GM21528 (cell line): ENCODE measurements around the gene ACKR1.

ENCODE experiments used
- ATAC-seq: cut with Tn5 transposase; IDR thresholded peaks from one replicate; pipeline ENCODE4 v1.9.1; 2021; ENCODE audit warnings: mild to moderate bottlenecking, moderate library complexity; ENCODE audit not compliant: unreplicated experiment, low FRiP score

The ACKR1 gene, protein sequence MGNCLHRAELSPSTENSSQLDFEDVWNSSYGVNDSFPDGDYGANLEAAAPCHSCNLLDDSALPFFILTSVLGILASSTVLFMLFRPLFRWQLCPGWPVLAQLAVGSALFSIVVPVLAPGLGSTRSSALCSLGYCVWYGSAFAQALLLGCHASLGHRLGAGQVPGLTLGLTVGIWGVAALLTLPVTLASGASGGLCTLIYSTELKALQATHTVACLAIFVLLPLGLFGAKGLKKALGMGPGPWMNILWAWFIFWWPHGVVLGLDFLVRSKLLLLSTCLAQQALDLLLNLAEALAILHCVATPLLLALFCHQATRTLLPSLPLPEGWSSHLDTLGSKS

DNA sequence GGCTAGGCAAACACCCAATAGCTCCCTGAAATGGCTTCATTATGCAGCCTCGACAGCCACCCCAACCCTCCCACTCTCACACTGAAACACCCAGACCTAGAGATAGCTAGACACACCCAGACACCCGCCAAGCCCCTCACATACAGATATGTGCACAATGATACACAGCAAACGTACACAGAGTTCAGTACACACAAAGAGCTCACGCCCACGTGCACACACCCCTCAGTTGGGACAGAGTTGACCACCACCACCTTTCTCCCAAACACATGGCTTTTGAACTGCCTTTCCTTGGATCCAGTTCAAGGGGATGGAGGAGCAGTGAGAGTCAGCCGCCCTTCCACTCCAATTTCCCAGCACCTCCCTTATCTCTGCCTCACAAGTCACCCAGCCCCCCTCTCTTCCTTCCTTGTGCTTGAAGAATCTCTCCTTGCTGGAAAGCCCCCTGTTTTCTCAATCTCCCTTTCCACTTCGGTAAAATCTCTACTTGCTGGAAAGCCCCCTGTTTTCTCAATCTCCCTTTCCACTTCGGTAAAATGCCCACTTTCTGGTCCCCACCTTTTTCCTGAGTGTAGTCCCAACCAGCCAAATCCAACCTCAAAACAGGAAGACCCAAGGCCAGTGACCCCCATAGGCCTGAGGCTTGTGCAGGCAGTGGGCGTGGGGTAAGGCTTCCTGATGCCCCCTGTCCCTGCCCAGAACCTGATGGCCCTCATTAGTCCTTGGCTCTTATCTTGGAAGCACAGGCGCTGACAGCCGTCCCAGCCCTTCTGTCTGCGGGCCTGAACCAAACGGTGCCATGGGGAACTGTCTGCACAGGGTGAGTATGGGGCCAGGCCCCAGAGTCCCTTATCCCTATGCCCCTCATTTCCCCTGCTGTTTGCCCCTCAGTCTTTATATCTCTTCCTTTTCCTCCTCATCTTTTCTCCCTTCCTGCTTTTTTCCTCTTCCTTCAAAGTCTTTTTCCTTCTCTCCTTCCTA lies at the start of gene ACKR1:
TSS of gene ACKR1 (plus strand) at position 715 of the 981 bp plus-strand sequence. CDS start at position 800, 85 bp downstream.
- ATAC-seq = no peak

DNA sequence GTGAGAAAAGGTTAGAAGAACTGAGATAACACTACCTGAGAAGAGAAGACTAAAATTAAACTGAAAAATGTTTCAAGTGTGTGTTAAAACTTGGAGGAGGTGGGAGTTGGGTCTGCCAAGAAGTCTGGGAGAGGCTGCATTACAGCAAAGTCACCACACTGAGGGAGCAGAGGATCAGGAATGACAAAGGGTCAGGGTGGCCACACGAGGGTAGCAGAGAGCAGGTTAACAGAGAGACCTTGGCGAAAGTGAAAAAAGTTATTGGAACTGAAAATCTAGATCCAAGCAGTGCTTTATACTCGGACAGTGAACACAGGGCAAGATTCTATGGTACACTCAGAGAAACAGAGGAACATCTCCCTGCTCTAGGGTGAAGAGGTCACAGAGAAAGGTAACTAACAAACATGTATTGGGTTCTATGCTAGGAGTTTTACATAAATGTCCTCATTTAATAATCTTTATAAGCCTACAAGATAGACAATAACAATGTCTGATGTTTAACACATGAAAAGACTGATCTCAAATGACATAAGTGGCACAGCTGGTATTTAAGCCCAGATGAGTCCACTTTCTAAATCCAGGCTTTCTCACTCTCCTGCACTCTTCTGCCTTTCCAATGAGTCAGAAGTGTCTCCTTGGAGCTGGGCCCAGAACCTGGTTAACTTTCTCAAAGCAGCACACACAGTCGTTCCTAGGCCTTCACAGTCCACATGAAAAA lies 43.5 kb upstream of the ACKR1 start:
- ATAC-seq = peak; percentile 94

DNA sequence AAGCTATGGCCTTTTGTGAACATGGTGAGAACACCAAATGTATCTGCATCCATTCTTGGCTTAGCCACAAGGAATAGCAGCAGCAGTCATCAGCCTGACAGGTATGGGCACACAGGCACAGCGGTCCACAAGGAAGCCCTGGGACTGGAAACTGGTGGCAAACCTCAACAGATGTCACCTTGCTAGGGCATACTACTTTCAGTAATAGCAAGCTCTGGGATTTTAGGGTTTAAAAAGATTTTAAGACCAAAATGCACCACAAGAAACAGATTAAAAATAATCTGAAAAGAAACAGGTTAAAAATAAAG lies 43.0 kb upstream of the ACKR1 start:
- ATAC-seq = no peak

DNA sequence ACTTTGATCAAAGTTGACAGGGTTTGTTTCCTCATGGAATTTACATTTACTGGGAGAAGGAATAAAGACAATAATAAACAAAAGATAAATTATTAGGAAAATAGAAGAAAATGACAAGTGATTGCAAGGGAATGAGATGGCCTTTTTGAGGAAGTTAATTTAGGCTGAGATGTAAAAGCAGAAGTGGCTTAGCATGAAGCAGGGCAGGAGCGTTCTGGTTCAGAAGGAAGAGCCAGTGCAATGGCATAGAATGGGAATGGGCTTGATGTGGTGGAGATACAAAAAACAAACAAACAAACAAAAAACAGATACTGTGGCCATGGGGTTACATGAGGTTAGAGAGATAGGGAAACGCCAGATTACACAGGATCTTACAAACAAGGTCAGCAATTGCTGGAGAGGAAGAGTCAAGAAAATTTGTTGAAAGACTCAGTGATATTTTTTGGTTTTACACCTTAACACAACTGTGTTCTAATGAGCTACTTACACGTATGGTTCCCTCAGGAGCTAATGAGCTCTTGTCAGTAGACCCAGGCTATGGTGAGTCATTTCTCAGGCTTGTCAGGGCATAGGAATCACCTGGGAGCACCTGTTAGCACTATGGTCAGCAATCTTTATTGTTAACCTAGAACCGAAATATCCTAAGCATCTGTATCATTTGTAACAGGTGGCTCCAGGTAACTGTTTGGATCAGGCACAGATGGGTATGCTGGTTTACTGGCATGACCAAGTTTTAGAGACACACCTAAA lies 42.0 kb upstream of the ACKR1 start:
- ATAC-seq = no peak

DNA sequence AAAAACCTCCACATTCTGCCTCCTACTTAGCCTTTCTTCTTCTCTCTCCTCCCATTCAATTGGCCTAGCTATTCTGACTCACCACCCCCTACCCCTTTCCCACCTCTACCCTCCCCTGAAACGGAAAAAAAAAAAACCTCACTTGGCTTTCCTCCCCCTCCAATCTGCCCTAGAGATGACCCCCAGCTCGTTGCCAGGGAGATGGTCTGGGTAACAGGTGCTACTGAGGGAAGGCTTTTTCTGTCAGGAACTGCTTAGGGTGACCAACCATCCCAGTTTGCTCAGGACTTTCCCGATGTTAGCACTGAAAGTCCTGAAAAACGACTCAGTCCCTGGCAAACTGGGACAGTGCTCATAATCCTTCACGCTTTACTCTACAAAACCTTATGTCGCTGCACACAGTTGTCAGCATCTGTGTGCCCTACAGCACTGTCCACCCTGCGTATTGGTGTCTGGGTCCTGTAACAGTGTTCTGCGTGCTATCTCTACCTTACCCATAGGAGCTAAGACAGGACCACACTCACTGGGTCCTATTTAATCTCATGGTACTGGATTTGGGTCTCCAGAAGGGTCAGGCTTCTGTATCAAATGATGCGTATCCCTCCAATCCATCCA lies 41.0 kb upstream of the ACKR1 start:
- ATAC-seq = no peak

DNA sequence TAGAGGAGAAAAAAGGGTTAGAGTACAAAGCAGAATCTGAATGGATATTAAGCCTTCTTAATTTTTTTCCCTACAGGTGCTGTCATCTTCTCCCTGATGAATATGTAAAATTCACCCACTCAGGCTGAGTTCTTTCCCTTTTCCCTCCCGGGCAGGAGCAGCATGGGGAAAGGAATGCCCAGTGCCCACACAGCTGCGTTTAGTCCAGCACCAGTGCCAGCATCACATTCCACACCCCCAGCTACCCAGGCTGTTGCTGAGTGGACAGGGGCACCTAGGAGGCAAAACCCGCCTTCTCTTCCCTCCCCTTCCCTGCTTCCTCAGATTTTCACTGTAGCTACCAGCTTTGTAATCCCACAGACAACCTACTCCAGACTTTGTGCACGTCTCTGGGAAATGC lies 36.6 kb upstream of the ACKR1 start:
- no peak for ATAC-seq

DNA sequence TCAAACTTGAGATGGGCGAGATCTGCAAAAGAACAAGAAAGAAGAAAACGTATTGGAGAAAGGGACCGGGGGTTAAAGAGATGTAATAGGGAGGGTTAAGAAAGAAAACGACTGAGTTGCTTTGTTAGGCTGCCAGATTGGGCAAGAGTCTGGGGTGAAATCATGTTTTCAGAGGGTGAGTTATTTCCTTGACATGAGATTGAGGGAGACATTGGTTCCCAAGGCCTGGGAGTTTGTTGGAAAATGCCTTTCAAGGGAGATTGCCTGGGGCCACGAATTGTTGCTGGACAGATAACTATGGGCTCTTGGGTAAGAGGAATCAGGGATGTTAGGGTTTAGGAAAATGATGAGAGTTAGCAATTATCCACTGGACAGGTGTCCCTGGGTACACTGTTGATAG lies 34.0 kb upstream of the ACKR1 start:
- ATAC-seq = no peak

DNA sequence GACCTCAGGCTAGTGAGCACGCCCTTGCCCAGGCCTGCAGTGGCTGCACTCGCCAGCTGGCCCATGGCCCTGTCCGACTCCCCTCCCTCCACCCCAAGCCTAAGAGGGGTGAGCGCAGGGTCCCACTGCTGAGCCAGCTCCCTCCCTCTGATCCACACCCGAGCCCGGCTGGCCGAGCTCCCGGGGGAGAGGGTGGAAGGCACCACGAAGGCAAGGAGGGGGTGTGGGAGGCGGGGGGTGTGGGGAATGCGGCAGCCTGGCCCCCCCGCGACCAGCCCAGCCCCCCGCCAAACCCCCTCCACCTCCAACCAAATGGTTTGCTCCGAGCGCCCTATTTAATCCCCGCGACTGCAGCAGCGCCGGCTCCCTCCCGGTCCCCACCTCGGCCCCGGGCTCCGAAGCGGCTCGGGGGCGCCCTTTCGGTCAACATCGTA lies 33.4 kb upstream of the ACKR1 start, which contains the start of gene CADM3:
TSS of gene CADM3 (plus strand) at position 362 of the 434 bp plus-strand sequence. CDS start 151 bp downstream, outside the sequence.
- no peak for ATAC-seq

DNA sequence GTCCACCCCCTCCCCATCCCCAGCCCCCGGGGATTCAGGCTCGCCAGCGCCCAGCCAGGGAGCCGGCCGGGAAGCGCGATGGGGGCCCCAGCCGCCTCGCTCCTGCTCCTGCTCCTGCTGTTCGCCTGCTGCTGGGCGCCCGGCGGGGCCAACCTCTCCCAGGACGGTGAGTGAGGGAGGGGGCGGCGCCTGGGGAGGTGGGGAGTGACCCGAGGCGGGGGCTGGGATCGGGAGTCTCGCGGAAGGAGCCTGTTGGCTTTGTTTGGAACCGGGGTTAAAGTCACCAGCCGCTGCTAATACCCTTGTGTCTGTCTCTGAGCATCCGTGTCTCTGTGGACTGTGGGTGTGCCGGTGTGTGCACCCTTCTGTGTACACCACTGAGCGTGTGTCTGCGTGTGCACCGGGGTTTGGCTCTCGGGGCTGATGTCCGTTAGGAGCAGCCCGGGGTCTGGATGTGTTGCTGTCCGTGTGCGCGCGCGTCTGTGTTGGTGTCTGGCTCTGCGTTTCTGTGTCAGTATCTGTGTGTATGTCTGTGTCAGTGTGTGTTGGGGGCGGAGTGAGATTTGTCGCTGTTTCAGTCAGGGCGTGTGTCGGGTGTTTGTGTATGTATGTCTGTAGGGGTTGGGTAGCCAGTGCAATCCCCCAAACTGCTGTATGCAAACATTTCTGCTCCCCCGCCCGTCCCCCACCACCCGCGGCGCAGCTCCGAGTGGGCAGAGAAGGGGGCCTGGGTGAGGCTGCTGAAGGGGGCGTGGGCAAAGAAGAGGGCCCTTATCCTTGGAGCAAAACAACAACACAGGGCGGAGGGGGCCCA lies 32.8 kb upstream of the ACKR1 start:
- ATAC-seq = no peak

DNA sequence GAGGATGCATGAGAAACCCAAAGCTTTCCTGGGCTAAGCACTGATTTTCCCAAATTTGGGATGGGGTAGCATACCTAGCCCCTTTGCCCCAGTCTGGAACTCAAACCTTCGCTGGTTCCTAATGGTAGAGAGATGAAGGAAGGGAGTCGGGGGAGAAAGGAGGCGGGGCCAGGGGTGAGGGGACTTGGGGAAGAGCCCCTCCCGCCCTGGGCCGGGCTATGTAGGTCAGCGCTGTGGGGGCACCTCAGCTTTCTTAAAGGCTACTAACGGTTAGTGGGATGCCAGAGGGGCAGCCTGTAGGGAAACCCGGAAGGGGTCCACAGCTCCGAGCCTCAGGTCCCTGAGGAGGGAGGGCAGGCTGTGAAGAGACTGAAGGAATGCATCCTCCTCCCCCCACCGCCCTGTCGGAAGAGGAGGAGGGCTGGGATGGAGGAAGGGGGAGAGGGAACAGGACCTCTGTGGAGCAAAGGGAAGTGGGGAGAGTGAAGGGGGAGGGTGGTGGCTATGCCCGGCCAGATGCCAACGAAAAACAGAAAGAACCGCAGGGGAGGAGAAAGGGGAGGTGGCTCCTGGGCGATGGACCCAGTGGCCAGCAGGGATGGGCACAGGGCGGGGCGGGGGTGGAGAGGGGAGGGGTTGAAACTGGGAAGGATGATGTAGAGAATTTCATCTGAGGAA lies 31.9 kb upstream of the ACKR1 start:
- ATAC-seq = no peak

DNA sequence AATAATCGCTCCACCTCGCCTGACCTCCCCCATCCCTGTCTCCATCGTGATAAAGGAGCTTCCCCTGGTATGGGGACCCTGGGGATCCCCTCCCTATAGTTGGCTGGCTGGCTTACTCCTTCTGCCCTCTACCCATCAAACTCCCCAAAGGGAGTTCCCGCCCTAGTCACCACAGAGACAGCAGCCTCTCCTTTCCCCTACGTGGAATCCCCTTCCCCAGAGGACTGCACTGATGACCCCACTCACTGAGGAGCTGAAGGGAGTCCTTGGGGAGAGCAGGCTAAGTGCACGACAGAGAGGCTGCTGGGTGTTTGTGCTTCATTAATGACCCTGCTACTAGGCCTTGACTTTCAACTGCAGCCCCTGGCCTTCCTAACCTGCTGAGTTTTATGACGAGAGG lies 31.4 kb upstream of the ACKR1 start:
- ATAC-seq = no peak

DNA sequence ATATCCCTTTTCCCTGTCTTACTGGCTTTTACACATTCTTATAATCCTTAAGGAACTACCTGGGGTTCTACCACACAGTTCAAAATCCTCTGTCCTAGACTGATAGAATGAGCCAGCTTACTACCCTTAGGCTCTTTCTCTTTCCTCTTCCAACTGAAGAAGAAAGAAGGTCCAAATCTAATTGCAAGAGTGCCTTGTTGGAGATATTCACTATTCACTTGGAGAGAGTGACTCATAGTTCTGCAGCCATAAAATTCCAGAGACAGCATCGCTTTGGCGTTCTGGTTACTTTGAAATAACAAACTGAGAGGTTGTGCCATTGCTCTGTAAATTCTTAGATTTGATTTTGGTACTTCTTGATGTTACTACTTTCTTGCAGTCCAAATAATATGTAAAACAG lies 29.1 kb upstream of the ACKR1 start:
- no peak for ATAC-seq

DNA sequence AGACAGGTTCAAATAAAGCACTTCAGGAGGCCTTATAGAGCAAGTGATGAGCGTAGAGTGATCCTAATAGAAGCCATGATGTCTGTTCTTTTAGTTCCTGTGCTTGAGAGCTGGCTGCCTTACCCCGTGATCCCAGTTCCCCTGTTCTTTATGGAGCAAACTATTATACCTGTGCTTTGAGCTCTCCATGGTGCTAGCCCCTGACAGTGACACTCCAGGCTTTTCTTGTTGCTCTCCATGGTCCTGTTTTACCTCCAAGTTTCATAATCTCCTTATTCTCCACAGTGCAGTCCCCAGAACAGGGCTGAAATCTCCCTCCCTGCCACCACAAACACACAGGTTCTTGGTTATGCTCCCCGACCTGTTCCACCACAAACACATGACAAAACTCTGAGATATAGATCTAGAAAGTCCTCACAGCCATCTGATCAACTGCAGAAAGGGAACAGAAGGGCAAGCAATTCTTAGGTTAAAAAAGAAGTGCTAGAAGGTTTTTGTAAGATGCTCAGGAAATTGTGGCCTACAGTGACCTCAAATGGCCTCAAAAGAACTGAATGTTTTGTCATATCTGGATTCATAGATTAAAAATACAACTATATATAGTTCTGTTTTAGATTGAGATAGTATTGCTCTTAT lies 27.3 kb upstream of the ACKR1 start:
- no peak for ATAC-seq

DNA sequence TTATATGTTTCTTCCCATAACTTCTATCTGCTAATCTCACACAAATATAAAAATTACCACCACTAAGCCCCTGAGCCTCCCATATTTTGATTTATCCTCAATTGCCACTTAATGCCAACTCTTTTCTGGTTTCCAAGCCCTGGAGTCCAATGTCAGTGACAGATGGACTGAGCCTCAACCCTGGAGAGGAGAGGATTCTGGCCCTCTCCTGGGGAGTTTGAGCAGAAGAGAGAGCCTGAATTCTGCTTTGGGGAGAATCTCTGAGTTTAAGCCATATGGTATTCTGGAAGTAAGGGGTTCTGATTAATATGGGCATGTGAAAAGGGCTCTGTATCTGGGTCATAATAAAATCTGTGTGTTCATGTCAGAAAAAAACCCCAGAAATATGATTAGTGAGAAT lies 24.8 kb upstream of the ACKR1 start:
- no peak for ATAC-seq

DNA sequence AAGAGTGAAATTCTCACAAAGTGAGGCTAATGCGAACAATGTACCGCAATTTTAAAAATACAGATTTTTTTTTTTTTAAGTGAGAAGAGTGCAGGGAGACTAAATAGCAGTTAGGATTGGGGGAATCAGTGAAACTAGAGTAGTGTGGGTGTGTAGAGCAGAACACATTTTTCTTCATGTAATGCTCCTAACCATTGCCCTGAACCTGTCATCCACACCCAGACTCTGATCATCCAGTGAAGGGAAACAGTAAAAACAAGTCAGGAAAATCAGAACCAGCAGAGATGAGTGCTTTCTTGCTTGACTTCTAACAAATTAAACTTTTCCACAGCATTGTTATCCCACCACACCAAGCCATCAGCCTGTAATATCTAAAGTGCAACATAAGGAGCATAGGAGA lies 24.2 kb upstream of the ACKR1 start:
- ATAC-seq = no peak

DNA sequence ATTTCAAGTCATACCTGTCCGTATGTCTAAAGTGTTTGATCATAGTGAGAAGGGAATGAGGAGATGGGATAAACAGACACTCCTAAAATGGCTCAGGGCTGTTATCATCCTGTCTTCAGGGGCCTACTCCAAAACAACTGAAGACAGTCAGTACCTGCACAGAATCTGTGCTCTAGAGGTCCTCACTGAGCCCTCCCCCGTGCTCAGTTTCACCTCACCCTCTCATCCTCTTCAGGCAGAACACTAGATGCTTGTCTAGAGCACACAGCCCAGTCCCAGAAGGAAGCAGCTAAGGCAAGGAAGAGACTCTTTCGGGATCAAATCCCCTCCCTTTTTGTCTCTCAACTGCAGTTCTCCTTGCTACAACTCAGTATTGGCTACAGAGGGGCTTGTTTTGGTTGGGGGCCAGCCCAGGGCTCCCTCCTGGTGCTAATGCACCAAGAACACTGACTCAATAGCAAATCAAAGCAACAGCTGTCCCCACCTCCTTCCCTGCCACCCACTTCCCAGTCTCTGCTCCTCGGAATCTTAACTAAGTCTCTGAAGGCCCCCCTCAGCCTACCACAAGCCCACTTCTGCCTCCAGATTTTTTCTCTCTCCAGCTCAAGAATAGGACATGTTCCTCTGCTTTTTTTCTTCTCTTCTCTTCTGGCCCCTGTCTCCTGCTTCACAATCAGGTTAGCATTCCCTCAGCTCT lies 23.2 kb upstream of the ACKR1 start:
- ATAC-seq = no peak

DNA sequence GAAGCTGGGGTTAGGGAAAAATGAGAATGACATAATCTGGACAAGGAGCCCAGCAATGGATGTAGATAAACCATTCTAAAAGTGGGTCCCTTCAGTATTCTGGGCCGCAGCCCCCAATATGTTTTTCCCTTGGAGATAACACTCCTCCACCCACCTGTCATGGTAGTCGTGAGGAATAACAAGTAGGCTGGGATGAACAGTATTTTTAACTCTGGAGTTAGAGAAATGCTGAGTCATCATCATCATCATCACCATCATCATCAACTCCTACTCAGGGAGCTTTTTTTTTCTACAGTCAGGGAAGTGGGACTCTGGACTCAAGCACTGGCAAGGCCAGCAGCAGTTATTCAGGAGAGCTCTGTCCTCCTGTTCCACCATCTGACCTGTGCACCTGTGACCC lies 20.5 kb upstream of the ACKR1 start:
- ATAC-seq = no peak
